Left ventricle myocardium inferior (tissue), 1 donor: ENCODE data around the gene ITPRIPL2. TPM values are rescaled to one million over a fixed set of nuclear protein-coding genes. Genes with fewer than 3 reads are reported as not detected.

Experiments used
- DNase-seq: peaks from one replicate; pipeline ENCODE4 v3.0.0-alpha.2; 2020
- H3K27ac ChIP-seq: fragments of 200-600 bp; replicated peaks from 2 replicates; pipeline ENCODE4 v1.8.0; 2021
- H3K27me3 ChIP-seq: fragments of 200-600 bp; 2 replicates; pipeline ENCODE4 v1.8.0; 2021; ENCODE audit warnings: low read depth
- H3K36me3 ChIP-seq: fragments of 200-600 bp; 2 replicates; pipeline ENCODE4 v1.8.0; 2021
- H3K4me1 ChIP-seq: fragments of 200-600 bp; 2 replicates; pipeline ENCODE4 v1.8.0; 2021
- H3K4me3 ChIP-seq: fragments of 200-600 bp; 2 replicates; pipeline ENCODE4 v1.8.0; 2021; ENCODE audit warnings: mild to moderate bottlenecking, moderate library complexity
- H3K9me3 ChIP-seq: fragments of 200-600 bp; replicated peaks from 2 replicates; pipeline ENCODE4 v1.8.0; 2021
- CTCF ChIP-seq: fragments of 200-600 bp; IDR thresholded peaks from 2 replicates; pipeline ENCODE4 v1.8.0; 2021; ENCODE audit warnings: antibody characterized with exemption, mild to moderate bottlenecking, borderline replicate concordance
- intact Hi-C: fragments of 100-400 bp; cut with micrococcal nuclease; formaldehyde crosslinking; loops from one replicate; pipeline ENCODE4 v1.11.0; 2022
- total RNA-seq: library from RNA; stranded (reverse); fragmentation: NEBNext Ultra II Directional; extraction: Animal tissue kit (Norgen Biotek cat#: 25700); gene quantifications from one replicate; pipeline ENCODE4 v1.2.1, GENCODE V29; 2021
- donor health status: DM: no; HTN: yes; CAD: no; lungs with severe emphysema.

The ITPRIPL2 gene
- total RNA-seq, 1 donor from 2014 or later, result 12.3 TPM

GRCh38 chr16:19110537-19111360 is 3.0 kb upstream of the ITPRIPL2 start:
- Histone ChIP-seq H3K9me3 (no peaks in the 10 kb centered on the region), H3K4me1 (peaks cover 31% of the 10 kb centered on the region), H3K36me3 (peaks cover 9% of the 10 kb centered on the region), H3K27me3 (peaks cover 6% of the 10 kb centered on the region), H3K4me3 (no peak overlapping the region), H3K27ac (no peak overlapping the region)
- DNase-seq, result no peak
- intact Hi-C loops, result no loop called here
- TF ChIP-seq CTCF, result no peak

- no peak for DNase-seq
- Histone ChIP-seq H3K27ac (peak overlapping the region; percentile 96), H3K36me3 (peaks cover 21% of the 10 kb centered on the region), H3K4me1 (peaks cover 44% of the 10 kb centered on the region), H3K9me3 (no peaks in the 10 kb centered on the region), H3K27me3 (peaks cover 6% of the 10 kb centered on the region), H3K4me3 (no peak overlapping the region)
- intact Hi-C loops, result no loop called here
- TF ChIP-seq CTCF, result no peak
Measured at GRCh38 chr16:19112099-19112407, 1.7 kb upstream of the ITPRIPL2 start.

GRCh38 chr16:19114359-19115147 is 789 bp downstream of the ITPRIPL2 start:
- TF ChIP-seq CTCF, result peak; percentile 60
- peak; percentile 62 for DNase-seq
- intact Hi-C loops, result no loop called here
- H3K27me3 ChIP-seq, result peaks cover 6% of the 10 kb centered on the region
- peaks cover 22% of the 10 kb centered on the region for H3K36me3 ChIP-seq
- no peaks in the 10 kb centered on the region for H3K9me3 ChIP-seq
- H3K4me3 ChIP-seq, result peak overlapping the region; percentile 78
- peaks cover 68% of the 10 kb centered on the region for H3K4me1 ChIP-seq
- peak overlapping the region; percentile 96 for H3K27ac ChIP-seq

- Histone ChIP-seq H3K36me3 (peaks cover 22% of the 10 kb centered on the region), H3K9me3 (no peaks in the 10 kb centered on the region), H3K27ac (peak overlapping the region; percentile 96), H3K4me1 (peaks cover 76% of the 10 kb centered on the region), H3K27me3 (peaks cover 6% of the 10 kb centered on the region), H3K4me3 (peak overlapping the region; percentile 78)
- peak; percentile 59 for TF ChIP-seq CTCF
- intact Hi-C loops, result no loop called here
- DNase-seq, result peak; percentile 53
Measured at GRCh38 chr16:19115148-19116021, 1.6 kb downstream of the ITPRIPL2 start.
